GM19193 (cell line): ENCODE measurements around the gene NUDT15.

Source experiments
- POLR2A ChIP-seq: IDR thresholded peaks from 4 replicates; pipeline ENCODE4 v1.6.1; 2011; ENCODE audit not compliant: insufficient read depth, insufficient read length; ENCODE audit errors: extremely low read depth

NUDT15 gene

DNA sequence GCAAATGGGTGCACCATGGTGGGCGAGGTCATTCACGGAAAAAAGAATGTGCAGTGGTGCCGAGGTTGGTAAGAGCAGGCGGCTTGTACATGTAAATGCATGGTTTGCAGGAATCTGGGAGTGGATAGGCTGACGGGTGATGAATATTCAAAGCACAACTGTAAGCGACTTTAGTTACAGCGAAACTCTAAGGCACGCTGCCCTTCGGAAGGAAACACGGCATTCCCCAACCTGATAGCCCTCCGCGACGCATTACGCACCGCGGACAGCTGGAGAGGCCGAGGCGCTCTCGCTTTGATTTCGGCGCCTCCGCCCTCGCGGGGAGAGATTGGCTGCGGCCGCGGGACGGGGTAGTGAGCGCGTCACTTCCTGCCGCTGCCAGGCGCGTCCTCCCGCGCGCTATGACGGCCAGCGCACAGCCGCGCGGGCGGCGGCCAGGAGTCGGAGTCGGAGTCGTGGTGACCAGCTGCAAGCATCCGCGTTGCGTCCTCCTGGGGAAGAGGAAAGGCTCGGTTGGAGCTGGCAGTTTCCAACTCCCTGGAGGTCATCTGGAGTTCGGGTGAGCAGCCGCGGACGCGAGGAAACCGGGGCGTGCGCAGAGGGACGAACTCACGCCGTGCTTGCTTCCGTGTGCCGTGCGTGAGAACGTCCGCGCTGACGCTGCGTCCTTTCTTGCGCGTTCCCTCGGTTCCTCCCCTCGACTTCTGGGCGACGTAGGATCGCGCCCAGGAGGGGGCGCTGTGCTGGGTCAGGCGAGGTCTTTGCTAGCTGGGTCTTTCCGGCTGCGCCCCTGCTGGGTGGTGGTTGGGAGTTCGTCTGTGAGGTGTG lies at the start of gene NUDT15:
NUDT15 (plus strand) TSS at position 381 of the 828 bp plus-strand sequence; CDS start at position 402, 21 bp downstream.
- TF ChIP-seq POLR2A: peak; percentile 98

DNA sequence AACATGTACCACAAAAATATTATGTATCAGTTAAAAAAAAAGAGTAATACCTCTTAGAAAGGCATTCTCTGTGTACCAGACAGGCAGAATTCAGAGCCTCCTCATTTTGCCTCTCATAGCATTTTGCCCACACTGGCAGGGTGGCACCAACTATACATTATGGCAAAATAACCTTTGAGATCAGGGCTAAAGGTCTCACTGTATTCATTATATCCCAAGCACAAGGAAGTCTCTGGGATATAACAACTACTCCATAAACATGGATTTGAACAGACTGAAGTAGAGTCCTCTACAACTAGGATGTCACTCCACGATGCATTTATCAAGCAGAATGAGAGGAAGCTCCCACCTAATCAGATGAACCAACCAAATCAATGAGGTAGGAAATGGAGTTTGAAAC lies 47.1 kb upstream of the NUDT15 start:
- TF ChIP-seq POLR2A: no peak

DNA sequence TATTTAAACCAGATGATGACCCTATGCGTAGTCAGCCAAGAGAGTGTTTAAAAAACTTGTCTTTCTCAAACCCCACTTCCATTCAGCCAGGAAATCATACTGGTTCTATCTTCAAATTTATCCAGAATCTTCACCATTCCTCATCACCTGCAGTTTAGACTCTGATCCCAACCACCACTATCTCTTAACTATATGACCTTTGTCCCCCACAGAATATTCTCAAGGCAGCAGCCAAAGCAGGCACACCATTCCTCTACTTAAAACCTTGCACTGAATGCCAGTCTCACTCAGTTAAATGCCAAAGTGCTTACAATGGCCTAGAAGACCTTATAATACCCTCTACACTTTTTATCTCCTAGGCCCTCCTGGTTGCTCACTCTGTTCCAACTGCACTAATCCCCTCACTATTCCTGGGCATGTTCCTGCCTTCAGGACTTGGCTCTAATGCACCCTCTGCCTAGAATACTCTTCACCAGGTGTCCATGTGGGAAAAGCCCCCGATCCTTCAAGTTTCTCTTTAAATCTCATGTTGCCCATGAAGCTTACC lies 46.5 kb upstream of the NUDT15 start:
- no peak for TF ChIP-seq POLR2A

DNA sequence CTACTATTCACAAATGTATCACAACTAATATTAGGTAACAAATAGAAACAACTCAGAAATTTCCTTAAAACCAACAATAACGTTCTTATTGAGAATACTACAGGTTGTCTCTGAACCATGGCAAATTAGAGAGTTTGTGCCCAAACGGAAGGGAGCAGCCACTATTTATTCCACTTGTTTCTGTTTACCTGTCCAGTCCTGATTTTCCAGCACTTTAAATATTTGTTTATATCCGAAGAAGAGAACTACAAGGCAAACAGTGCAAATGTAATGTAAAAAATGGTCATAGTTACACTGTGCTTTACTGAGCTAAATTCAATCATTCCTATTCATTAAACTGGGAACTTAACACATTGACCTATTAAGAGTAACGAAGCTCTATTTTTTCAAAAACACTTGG lies 45.7 kb upstream of the NUDT15 start:
- no peak for TF ChIP-seq POLR2A

DNA sequence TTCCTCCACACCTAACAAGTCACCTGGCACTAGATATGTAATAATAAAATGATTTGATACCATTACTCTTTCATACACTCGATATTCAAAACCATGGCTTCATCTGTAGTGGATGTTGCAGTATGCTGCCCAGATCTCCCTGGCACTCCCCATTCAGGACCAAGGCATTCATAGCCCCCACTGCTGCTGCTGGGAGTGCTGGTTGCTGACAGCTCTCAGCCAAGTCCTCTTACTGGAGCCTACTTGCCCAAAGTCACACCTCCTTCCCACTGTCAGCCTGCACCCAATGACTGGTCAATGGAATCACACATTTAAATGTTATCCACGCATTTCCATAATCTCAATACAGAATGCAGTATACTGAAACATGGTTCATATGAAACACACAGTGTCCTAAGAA lies 40.1 kb upstream of the NUDT15 start:
- no peak for TF ChIP-seq POLR2A

DNA sequence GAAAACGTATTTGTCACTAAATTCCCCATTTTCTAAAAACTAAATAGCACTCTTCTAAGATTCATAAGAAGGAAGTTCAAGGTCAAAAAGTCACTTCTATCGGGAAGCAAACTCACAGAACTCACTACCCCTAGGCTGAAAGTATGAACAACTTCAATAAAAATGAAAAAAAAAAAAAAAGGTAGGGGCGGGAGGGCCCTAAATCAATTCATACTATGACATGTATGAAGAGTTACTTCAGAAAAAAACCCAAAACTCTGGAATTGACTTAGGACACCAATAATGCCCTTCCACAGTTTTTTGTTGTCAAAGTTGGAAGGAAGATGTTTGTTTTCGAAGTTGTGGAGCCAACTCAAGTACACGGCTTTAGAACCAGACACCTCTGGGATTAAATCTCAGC lies 37.6 kb upstream of the NUDT15 start:
- no peak for TF ChIP-seq POLR2A

DNA sequence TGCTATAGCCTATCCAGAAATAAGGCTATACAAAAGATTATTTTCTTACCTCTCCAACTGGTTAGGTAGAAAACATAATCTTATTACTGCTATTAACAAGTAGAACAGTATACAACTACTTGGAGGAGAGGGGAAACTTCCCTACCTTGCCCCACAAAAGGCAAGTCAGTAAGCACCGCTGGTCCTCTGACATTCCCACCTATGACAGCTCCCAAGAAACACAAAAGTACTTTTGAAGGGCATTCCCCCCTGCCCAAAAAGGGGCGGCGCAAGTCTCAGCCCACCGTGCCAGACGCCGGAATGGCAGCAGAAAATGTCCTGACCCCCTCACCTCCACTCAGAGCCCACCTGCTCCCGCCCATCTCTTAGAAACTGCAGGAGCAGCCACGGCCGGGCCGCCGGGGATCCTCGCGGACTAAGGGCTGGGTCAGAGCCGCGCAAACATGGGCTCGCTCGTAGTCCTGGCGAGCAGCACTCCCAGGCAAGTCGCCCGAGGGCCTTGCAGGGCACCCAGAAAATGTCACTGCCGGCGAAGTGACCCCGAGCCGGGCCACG lies 36.9 kb upstream of the NUDT15 start:
- TF ChIP-seq POLR2A: no peak

DNA sequence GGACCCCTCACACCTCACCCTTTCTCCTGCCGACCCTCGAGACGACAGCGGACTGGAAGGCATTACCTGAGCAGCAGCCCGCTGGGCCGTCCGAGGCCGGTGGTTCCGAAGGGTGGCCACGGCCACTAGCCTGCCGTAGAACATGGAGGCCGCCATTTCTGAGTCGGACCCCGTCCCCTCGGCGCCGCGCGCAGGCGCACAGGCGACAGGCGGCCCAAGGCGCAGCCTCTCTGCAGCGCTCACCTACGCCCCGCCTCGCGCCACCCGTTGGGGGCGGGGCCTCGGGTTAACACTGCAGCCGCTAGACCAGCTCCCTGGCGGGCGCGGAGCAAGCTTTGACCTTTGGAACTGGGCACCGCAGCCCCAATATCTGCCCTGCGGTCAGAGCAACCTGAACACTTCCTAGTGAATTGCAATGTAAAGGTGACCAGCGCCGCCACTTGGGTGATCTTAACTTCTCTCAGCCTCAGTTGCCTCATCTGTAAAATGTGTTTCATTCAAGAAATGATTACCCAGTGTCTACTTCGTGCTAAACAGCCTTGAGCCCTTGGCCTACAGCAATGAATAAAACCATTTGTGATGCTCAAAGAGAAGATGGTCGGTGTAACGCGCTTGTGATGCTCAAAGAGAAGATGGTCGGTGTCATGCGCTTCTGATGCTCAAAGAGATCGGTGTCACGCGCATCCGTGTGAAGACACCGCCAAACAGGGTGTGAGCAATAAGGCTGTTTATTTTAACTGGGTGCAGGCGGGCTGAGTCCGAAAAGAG lies 36.2 kb upstream of the NUDT15 start, which contains the start of gene SUCLA2:
SUCLA2 (minus strand) TSS at position 160 of the 768 bp plus-strand sequence; CDS start at position 156, 4 bp downstream.
- peak; percentile 79 for TF ChIP-seq POLR2A

DNA sequence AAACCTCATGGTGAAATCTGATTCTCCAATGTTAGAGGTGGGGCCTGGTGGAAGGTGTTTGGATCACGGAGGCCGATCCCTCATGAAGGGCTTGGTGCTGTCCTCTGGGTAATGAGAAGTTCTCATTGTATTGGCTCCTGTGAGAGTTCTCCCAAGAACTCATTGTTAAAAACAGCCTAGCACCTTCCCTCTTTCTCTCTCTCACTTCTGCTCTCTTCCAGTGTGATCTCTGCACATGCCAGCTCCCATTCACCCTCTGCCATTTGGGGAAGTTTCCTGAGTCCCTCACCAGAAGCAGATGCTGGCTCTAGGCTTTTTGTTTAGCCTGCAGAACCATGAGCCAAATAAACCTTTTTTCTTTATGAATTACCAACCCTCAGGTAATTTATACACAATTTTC lies 33.3 kb upstream of the NUDT15 start:
- no peak for TF ChIP-seq POLR2A

DNA sequence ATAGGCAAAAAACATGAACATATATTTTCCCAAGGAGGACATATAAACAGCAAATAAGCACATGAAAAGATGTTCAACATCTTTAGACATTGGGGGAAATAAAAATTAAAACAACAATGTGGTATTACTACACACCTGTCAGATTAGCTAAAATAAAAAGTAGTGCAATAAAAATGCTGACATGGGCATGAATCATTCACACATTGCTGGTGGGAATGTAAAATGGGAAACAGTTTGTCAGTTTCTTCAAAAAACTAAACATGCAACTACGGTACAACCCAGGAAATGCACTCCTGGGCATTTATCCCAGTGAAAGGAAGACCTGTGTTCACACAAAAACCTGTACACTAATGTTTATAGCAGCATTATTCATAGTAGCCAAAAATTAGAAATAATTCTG lies 31.1 kb upstream of the NUDT15 start:
- no peak for TF ChIP-seq POLR2A

DNA sequence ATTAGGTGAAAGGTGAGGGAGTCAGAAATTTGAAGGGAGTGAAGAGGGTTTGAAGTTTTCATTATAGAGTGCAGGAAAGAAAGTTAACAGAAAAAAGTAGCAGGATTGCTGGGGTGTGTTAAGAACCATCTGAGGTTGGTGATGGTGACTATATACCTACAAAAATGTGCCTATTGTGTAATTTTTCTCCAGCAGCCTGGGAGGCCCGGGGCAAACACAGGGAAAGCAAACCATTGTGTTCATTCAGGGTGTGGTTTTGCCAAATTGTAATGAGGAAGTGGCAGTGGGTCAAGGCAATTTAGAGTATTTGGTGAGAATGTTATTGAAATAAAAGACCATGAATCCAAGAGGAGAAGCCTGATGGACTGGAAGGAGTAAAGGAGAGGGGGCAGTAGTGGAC lies 28.2 kb upstream of the NUDT15 start:
- no peak for TF ChIP-seq POLR2A

DNA sequence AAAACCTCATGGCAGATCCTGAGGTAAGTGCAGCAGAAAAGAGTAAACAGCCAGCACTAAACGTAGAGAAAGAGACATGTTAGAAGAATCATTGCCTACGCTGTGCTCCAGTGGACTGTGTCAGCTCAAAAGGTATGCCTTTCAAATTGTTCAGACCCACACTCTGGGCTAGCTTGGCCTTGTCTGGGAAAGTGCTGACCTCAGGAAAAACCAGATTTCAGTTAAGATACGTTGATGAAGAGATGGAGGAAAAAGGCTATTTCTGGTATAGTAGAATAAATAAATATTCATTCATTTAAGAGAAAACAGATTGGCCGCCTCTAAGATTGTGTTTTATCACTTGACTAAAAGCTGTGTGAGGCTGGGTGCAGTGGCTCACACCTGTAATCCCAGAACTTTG lies 26.8 kb upstream of the NUDT15 start:
- TF ChIP-seq POLR2A: no peak

DNA sequence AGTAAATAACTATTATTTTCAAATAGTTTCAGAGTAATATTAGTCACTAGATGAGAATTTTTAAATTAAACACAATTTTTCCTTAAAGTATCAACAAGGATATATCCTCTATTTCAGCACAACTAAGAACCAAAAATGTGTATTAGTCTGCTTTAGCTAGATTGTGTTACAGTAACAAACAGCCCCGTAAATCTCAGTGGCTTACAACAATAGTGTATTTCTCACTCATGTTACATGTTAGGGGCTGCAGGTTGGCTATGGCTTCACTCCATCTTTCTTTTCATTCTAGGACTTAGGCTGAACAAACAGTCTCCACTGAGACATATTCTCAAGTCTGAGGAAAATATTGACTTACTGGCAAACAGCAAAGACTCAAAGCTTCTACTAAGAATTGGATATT lies 24.9 kb upstream of the NUDT15 start:
- no peak for TF ChIP-seq POLR2A

DNA sequence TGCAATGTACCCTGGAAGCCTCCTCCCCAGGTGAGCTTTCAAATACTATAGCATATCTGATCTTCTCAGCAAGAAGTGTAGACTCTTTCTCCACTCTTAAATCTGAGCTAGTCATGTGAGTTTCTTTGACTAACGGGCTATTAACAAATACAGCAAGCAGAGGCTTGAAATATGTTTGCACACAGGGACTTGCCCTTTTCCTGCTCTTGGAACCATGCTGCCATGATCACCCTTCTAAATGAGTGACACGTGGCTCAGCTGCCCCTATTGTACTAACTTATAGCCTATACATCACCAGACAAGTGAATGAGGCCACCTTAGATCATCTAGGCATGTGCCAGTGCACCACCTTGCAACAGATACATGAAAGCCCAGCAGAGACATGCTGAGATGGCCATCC lies 23.2 kb upstream of the NUDT15 start:
- no peak for TF ChIP-seq POLR2A

DNA sequence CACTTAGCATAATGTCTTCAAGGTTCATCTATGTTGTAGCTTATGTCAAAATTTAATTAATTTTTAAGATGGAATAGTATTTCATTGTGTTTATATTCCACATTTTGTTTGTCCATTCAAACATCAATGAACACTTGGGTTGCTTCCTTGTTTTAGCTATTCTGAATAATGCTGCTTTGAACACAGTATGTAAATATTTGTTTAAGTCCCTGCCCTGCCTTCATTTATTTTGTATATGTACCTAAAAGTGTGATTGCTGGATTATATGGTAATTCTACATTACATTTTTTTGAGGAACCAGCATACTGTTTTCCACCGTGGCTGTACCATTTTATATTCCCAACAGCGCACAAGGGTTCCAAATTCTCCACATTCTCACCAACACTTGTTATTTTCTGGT lies 18.9 kb upstream of the NUDT15 start:
- no peak for TF ChIP-seq POLR2A
